ENCODE results near the gene ARHGAP19.
A peak's percentile ranks its signal among the peaks of the same experiment; 100 is the strongest.

ARHGAP19 gene

GRCh38 chr10:97184971-97185325 is 107.5 kb downstream of the ARHGAP19 start:
- Mint-ChIP-seq H3K9me3 (no peaks in the 10 kb centered on the region), H3K36me3 (no peaks in the 10 kb centered on the region), H3K4me3 (peak overlapping the region; percentile 50), H3K4me1 (peaks cover 9% of the 10 kb centered on the region), H3K27ac (no peak overlapping the region)
- no peak for ATAC-seq
- DNase-seq (ENCODE audit: low spot score in 2 of 2): no peak

- Mint-ChIP-seq H3K9me3 (no peaks in the 10 kb centered on the region), H3K4me1 (peaks cover 9% of the 10 kb centered on the region), H3K4me3 (no peak overlapping the region), H3K36me3 (no peaks in the 10 kb centered on the region), H3K27ac (no peak overlapping the region)
- ATAC-seq (no peak), DNase-seq (ENCODE audit: low spot score in 2 of 2) (no peak)
Measured at GRCh38 chr10:97183314-97183713, 109.1 kb downstream of the ARHGAP19 start.

- Mint-ChIP-seq H3K4me1 (peaks cover 9% of the 10 kb centered on the region), H3K27ac (no peak overlapping the region), H3K9me3 (no peaks in the 10 kb centered on the region), H3K36me3 (no peaks in the 10 kb centered on the region), H3K4me3 (no peak overlapping the region)
- no peak for DNase-seq (ENCODE audit: low spot score in 2 of 2)
- ATAC-seq: no peak
Measured at GRCh38 chr10:97182288-97182990, 110.0 kb downstream of the ARHGAP19 start.

GRCh38 chr10:97180986-97181385 is 111.5 kb downstream of the ARHGAP19 start:
- H3K9me3 Mint-ChIP-seq: no peaks in the 10 kb centered on the region
- H3K27ac Mint-ChIP-seq: no peak overlapping the region
- DNase-seq (ENCODE audit: low spot score in 2 of 2) (no peak), ATAC-seq (no peak)
- no peak overlapping the region for H3K4me3 Mint-ChIP-seq
- H3K36me3 Mint-ChIP-seq: no peaks in the 10 kb centered on the region
- H3K4me1 Mint-ChIP-seq: peaks cover 9% of the 10 kb centered on the region

- H3K4me1 Mint-ChIP-seq: peaks cover 9% of the 10 kb centered on the region
- H3K4me3 Mint-ChIP-seq: no peak overlapping the region
- no peak overlapping the region for H3K27ac Mint-ChIP-seq
- no peak for ATAC-seq
- H3K9me3 Mint-ChIP-seq: no peaks in the 10 kb centered on the region
- no peaks in the 10 kb centered on the region for H3K36me3 Mint-ChIP-seq
- no peak for DNase-seq (ENCODE audit: low spot score in 2 of 2)
Measured at GRCh38 chr10:97180363-97180755, 112.1 kb downstream of the ARHGAP19 start.

- ATAC-seq: no peak
- no peak overlapping the region for H3K27ac Mint-ChIP-seq
- DNase-seq (ENCODE audit: low spot score in 2 of 2): no peak
Measured at GRCh38 chr10:97179731-97180362, 112.6 kb downstream of the ARHGAP19 start.

GRCh38 chr10:97179311-97179710 is 113.1 kb downstream of the ARHGAP19 start:
- no peak for ATAC-seq
- Mint-ChIP-seq H3K36me3 (no peaks in the 10 kb centered on the region), H3K4me1 (no peaks in the 10 kb centered on the region), H3K9me3 (no peaks in the 10 kb centered on the region), H3K27ac (no peak overlapping the region), H3K4me3 (no peak overlapping the region)
- DNase-seq (ENCODE audit: low spot score in 2 of 2): no peak

More at GRCh38 chr10:97179731-97180362, 112.6 kb downstream of the ARHGAP19 start:
- no peaks in the 10 kb centered on the region for H3K36me3 Mint-ChIP-seq
- no peaks in the 10 kb centered on the region for H3K9me3 Mint-ChIP-seq
- no peak overlapping the region for H3K4me3 Mint-ChIP-seq
- H3K4me1 Mint-ChIP-seq: peaks cover 5% of the 10 kb centered on the region

GRCh38 chr10:97178074-97178473 is 114.4 kb downstream of the ARHGAP19 start:
- Mint-ChIP-seq H3K27ac (no peak overlapping the region), H3K36me3 (no peaks in the 10 kb centered on the region), H3K9me3 (no peaks in the 10 kb centered on the region), H3K4me1 (no peaks in the 10 kb centered on the region), H3K4me3 (no peak overlapping the region)
- DNase-seq (ENCODE audit: low spot score in 2 of 2): no peak
- ATAC-seq: no peak

- H3K36me3 Mint-ChIP-seq: no peaks in the 10 kb centered on the region
- DNase-seq (ENCODE audit: low spot score in 2 of 2) (no peak), ATAC-seq (no peak)
- H3K27ac Mint-ChIP-seq: no peak overlapping the region
- H3K4me3 Mint-ChIP-seq: no peak overlapping the region
- no peaks in the 10 kb centered on the region for H3K9me3 Mint-ChIP-seq
- no peaks in the 10 kb centered on the region for H3K4me1 Mint-ChIP-seq
Measured at GRCh38 chr10:97176226-97176625, 116.2 kb downstream of the ARHGAP19 start.

- no peak for ATAC-seq
- H3K4me3 Mint-ChIP-seq: no peak overlapping the region
- no peaks in the 10 kb centered on the region for H3K4me1 Mint-ChIP-seq
- H3K36me3 Mint-ChIP-seq: no peaks in the 10 kb centered on the region
- no peak for DNase-seq (ENCODE audit: low spot score in 2 of 2)
- H3K27ac Mint-ChIP-seq: no peak overlapping the region
- H3K9me3 Mint-ChIP-seq: no peaks in the 10 kb centered on the region
Measured at GRCh38 chr10:97175586-97175985, 116.9 kb downstream of the ARHGAP19 start.

- Mint-ChIP-seq H3K36me3 (no peaks in the 10 kb centered on the region), H3K9me3 (no peaks in the 10 kb centered on the region), H3K4me3 (no peak overlapping the region), H3K4me1 (no peaks in the 10 kb centered on the region), H3K27ac (no peak overlapping the region)
- DNase-seq (ENCODE audit: low spot score in 2 of 2): no peak
- peak; percentile 68 for ATAC-seq
Measured at GRCh38 chr10:97174941-97175340, 117.5 kb downstream of the ARHGAP19 start.

- ATAC-seq (no peak), DNase-seq (ENCODE audit: low spot score in 2 of 2) (no peak)
- H3K4me3 Mint-ChIP-seq: no peak overlapping the region
- no peak overlapping the region for H3K27ac Mint-ChIP-seq
- H3K4me1 Mint-ChIP-seq: no peaks in the 10 kb centered on the region
- H3K36me3 Mint-ChIP-seq: no peaks in the 10 kb centered on the region
- no peaks in the 10 kb centered on the region for H3K9me3 Mint-ChIP-seq
Measured at GRCh38 chr10:97174276-97174775, 118.1 kb downstream of the ARHGAP19 start.

- H3K4me3 Mint-ChIP-seq: no peak overlapping the region
- no peaks in the 10 kb centered on the region for H3K4me1 Mint-ChIP-seq
- DNase-seq (ENCODE audit: low spot score in 2 of 2) (no peak), ATAC-seq (no peak)
- H3K36me3 Mint-ChIP-seq: no peaks in the 10 kb centered on the region
- H3K9me3 Mint-ChIP-seq: no peaks in the 10 kb centered on the region
- no peak overlapping the region for H3K27ac Mint-ChIP-seq
Measured at GRCh38 chr10:97173036-97173435, 119.4 kb downstream of the ARHGAP19 start.

Data from stimulated activated effector memory CD8-positive, alpha-beta T cell treated with anti-CD3 and anti-CD28 coated beads, Interleukin-12 subunit alpha, Interleukin-12 subunit beta, amount 100 ng/mL, for 72 hours (primary cell).